Measurements from ENCODE around the gene COCH. TPM values are rescaled to one million over a fixed set of nuclear protein-coding genes. Genes with fewer than 3 reads are reported as not detected.

COCH gene
- total RNA-seq (1 to 10 TPM; 1.4 to 1.9 TPM), polyA plus RNA-seq (0.33 TPM)

DNA sequence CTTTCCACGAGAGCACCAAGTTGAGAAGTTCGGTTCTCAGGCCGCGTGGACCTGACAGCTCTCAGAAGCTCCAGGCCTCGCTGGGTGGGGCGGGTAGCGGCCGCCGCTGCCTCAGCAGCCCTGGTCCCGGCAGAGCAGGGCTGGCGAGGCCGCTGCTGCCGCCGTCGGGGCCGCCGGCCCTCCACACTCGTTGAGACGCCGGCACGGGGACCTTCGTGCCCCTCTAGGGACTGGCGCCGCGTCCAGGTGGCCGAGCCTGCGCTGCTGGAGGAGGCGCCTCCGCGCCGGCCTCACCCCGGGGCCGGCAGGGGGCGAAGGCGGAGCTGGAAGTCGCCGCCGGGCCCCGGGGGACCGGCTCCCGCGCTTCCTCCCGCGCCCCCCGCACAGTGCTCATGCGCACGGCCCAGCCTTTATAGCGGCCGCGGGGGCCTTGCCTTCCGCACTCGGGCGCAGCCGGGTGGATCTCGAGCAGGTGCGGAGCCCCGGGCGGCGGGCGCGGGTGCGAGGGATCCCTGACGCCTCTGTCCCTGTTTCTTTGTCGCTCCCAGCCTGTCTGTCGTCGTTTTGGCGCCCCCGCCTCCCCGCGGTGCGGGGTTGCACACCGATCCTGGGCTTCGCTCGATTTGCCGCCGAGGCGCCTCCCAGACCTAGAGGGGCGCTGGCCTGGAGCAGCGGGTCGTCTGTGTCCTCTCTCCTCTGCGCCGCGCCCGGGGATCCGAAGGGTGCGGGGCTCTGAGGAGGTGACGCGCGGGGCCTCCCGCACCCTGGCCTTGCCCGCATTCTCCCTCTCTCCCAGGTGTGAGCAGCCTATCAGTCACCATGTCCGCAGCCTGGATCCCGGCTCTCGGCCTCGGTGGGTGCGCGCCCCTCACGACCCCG lies at the start of gene COCH:
Gene COCH (plus strand): TSS at position 440 of the 879 bp plus-strand sequence. CDS start 380 bp downstream, at position 820.
- Mint-ChIP-seq H3K27ac (peak within 1 kb of the TSS in 1 of 8 donors; percentile 1), H3K9me3 (no peaks in the 10 kb centered on the region), H3K4me1 (peaks cover 5 to 17% (median 11%) of the 10 kb centered on the region in 3 donors), H3K27me3 (peaks cover 28 to 70% of the 10 kb centered on the region in 2 donors), H3K4me3 (peak within 1 kb of the TSS; percentile 44 to 88 (median 75)), H3K36me3 (no peaks in the 10 kb centered on the region)
- no peaks in the 10 kb centered on the region for H3K4me1 ChIP-seq (ENCODE audit: insufficient read depth, low read length)
- CTCF ChIA-PET: interaction anchor here (0.9 to 1.0 kb wide), 4 partner anchors 11 to 203 kb away, joined by 3 to 4 read pairs (median 3); no protein-coding TSS in a partner anchor
- peak in 4 of 5 donors; percentile 1 to 46 (median 20) for DNase-seq
- no peaks in the 10 kb centered on the region for H3K9me3 ChIP-seq (ENCODE audit: low read length)
- peak within 1 kb of the TSS; percentile 31 for H3K27ac ChIP-seq (ENCODE audit: low read depth, low read length)
- POLR2A ChIA-PET: no interaction called here
- no peaks in the 10 kb centered on the region for H3K36me3 ChIP-seq (ENCODE audit: insufficient read depth, low read length)
- peaks cover 11% of the 10 kb centered on the region for H3K27me3 ChIP-seq (ENCODE audit: insufficient read depth, low read length, poor library complexity, severe bottlenecking)
- peak within 1 kb of the TSS; percentile 22 for H3K4me3 ChIP-seq (ENCODE audit: low read length)

DNA sequence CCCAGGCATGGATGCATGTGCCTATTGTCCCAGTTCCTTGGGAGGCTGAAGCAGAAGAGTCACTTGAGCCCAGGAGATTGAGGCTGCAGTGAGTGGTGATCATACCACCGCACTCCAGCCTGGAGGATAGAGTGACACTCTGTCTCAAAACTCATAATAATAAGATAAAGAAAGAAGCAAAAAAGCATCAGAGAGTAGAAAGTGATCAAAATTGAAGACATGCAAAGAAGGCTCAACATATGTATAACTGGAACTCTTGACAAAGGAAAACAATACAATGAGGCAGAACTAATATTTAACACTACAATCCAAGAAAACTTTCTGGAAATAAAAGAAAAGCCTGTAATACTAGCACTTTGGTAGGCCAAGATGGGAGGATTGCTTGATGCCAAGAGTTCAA lies 48.3 kb upstream of the COCH start:
- Histone ChIP-seq H3K9me3 (ENCODE audit: low read length) (no peaks in the 10 kb centered on the region), H3K4me3 (ENCODE audit: low read length) (no peak overlapping the region), H3K4me1 (ENCODE audit: insufficient read depth, low read length) (no peaks in the 10 kb centered on the region), H3K27ac (ENCODE audit: low read depth, low read length) (no peak overlapping the region), H3K27me3 (ENCODE audit: insufficient read depth, low read length, poor library complexity, severe bottlenecking) (no peaks in the 10 kb centered on the region), H3K36me3 (ENCODE audit: insufficient read depth, low read length) (no peaks in the 10 kb centered on the region)
- no peaks in the 10 kb centered on the region for H3K4me1 Mint-ChIP-seq
- DNase-seq: no peak
- H3K27ac Mint-ChIP-seq: no peak overlapping the region
- peaks cover 4 to 23% of the 10 kb centered on the region in 2 donors for H3K27me3 Mint-ChIP-seq
- CTCF ChIA-PET: no interaction called here
- POLR2A ChIA-PET: no interaction called here
- H3K36me3 Mint-ChIP-seq: peaks cover 0 to 7% (median 1%) of the 10 kb centered on the region in 3 donors
- H3K4me3 Mint-ChIP-seq: no peak overlapping the region
- peaks cover 3 to 15% (median 14%) of the 10 kb centered on the region in 5 donors for H3K9me3 Mint-ChIP-seq

DNA sequence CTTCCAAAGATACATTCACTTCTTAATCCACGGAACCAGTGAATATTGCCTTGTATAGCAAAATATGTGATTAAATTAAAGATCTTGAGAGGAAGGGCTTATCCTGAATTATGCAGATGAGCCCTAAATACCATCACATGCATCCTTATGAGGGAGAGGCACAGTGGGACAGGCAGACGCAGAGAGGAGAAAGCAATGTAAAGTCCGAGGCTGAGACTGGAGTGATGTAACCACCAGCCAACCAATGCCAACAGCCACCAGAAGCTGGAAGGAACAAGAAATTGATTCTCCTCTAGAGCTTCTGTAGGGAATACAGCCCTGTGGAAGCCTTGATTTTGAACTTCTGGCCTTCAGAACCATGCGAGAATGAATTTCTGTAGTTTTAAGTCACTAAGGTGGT lies 44.5 kb upstream of the COCH start:
- no peak overlapping the region for H3K27ac ChIP-seq (ENCODE audit: low read depth, low read length)
- no peaks in the 10 kb centered on the region for H3K9me3 ChIP-seq (ENCODE audit: low read length)
- ChIA-PET POLR2A (no interaction called here), CTCF (no interaction called here)
- H3K36me3 ChIP-seq (ENCODE audit: insufficient read depth, low read length): no peaks in the 10 kb centered on the region
- Mint-ChIP-seq H3K27ac (no peak overlapping the region), H3K4me1 (no peaks in the 10 kb centered on the region), H3K27me3 (peaks cover 1 to 2% of the 10 kb centered on the region in 2 donors), H3K4me3 (no peak overlapping the region), H3K36me3 (peaks cover 0 to 5% (median 1%) of the 10 kb centered on the region in 3 donors), H3K9me3 (peaks cover 10 to 18% (median 12%) of the 10 kb centered on the region in 5 donors)
- no peak for DNase-seq
- H3K4me3 ChIP-seq (ENCODE audit: low read length): no peak overlapping the region
- H3K27me3 ChIP-seq (ENCODE audit: insufficient read depth, low read length, poor library complexity, severe bottlenecking): no peaks in the 10 kb centered on the region
- H3K4me1 ChIP-seq (ENCODE audit: insufficient read depth, low read length): no peaks in the 10 kb centered on the region

DNA sequence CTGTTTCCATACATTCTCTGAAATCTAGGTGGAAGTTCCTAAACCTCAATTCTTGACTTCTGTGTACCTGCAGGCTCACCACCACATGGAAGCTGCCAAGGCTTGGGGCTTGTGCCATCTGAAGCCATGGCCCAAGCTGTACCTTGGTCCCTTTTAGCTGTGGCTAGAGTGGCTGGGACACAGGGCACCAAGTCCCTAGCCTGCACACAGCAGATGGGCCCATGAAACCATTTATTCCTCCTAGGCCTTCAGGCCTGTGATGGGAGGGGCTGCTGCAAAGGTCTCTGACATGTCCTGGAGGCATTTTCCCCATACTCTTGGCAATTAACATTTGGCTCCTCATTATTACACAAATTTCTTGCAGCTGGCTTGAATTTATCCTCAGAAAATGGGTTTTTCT lies 40.0 kb upstream of the COCH start:
- no peak for DNase-seq
- Histone ChIP-seq H3K27me3 (ENCODE audit: insufficient read depth, low read length, poor library complexity, severe bottlenecking) (no peaks in the 10 kb centered on the region), H3K36me3 (ENCODE audit: insufficient read depth, low read length) (no peaks in the 10 kb centered on the region), H3K4me3 (ENCODE audit: low read length) (no peak overlapping the region), H3K4me1 (ENCODE audit: insufficient read depth, low read length) (no peaks in the 10 kb centered on the region), H3K9me3 (ENCODE audit: low read length) (no peaks in the 10 kb centered on the region), H3K27ac (ENCODE audit: low read depth, low read length) (no peak overlapping the region)
- POLR2A ChIA-PET: no interaction called here
- Mint-ChIP-seq H3K36me3 (peaks cover 0 to 4% (median 0%) of the 10 kb centered on the region in 3 donors), H3K9me3 (peaks cover 3 to 12% (median 8%) of the 10 kb centered on the region in 5 donors), H3K4me1 (no peaks in the 10 kb centered on the region), H3K27ac (no peak overlapping the region), H3K4me3 (no peak overlapping the region), H3K27me3 (peaks cover 2 to 3% of the 10 kb centered on the region in 2 donors)
- CTCF ChIA-PET: no interaction called here

DNA sequence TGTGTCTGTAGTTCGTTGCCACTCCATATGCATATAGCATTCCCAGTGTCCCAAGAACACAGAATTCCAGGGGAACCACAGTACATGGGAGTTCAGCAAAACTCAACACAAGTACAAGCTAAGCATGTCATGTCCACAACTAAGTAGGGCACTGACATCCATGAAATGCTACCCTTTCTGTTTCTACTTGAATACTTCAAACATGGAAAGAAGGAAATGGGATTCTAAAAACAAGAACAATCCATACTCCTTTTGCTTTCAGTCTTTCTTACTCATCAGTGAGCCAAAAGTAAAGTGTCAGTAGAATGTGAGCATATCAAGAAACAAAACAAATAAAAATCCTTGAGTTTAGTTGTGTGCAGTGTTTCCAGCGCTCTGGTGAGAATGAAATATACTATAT lies 36.0 kb upstream of the COCH start:
- Mint-ChIP-seq H3K27me3 (peaks cover 5 to 10% of the 10 kb centered on the region in 2 donors), H3K4me3 (no peak overlapping the region)
- CTCF ChIA-PET: no interaction called here

DNA sequence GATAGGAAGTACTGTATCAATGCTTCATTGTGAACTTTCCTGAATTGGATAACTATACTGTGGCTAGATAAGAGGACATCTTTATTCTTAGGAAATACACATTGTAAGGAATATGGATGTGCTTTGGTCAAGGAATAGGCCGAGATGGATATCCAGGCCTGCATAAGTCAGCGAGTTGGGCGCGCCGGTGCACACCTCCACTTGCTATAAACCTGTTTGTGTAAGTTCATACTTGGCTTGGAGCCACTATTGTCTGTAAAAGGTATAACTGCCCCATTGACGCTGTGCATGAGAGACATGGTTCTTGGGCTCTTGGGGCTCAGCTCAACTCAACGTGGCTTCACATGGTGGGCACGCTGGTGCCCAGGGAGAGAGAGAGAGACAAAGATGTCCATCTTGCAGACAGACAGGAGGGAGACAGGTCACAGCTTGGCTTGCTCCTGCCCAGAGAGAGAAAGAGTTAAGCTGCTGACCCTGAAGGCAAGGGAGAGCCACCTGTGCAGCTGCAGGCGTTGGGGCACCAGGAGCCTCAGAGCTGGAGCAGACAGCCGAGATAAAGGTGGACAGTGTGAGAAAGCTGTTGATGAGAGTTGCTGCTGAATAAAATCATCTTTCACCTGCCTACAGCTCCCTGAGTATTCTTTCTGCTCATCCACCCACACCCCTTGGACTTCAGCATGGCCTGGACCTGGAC lies 34.1 kb upstream of the COCH start:
- ChIA-PET POLR2A (no interaction called here), CTCF (no interaction called here)
- Mint-ChIP-seq H3K4me3 (no peak overlapping the region), H3K27me3 (peaks cover 3 to 16% of the 10 kb centered on the region in 2 donors), H3K36me3 (no peaks in the 10 kb centered on the region), H3K4me1 (no peaks in the 10 kb centered on the region), H3K9me3 (peaks cover 0 to under 1% (median 0%) of the 10 kb centered on the region in 5 donors), H3K27ac (no peak overlapping the region)
- Histone ChIP-seq H3K36me3 (ENCODE audit: insufficient read depth, low read length) (no peaks in the 10 kb centered on the region), H3K27me3 (ENCODE audit: insufficient read depth, low read length, poor library complexity, severe bottlenecking) (no peaks in the 10 kb centered on the region), H3K9me3 (ENCODE audit: low read length) (no peaks in the 10 kb centered on the region), H3K4me3 (ENCODE audit: low read length) (no peak overlapping the region), H3K4me1 (ENCODE audit: insufficient read depth, low read length) (no peaks in the 10 kb centered on the region), H3K27ac (ENCODE audit: low read depth, low read length) (no peak overlapping the region)
- DNase-seq: no peak

More for the DNA sequence above, 36.0 kb upstream of the COCH start:
- H3K4me1 Mint-ChIP-seq: no peaks in the 10 kb centered on the region
- Histone ChIP-seq H3K9me3 (ENCODE audit: low read length) (no peaks in the 10 kb centered on the region), H3K36me3 (ENCODE audit: insufficient read depth, low read length) (no peaks in the 10 kb centered on the region), H3K27ac (ENCODE audit: low read depth, low read length) (no peak overlapping the region), H3K27me3 (ENCODE audit: insufficient read depth, low read length, poor library complexity, severe bottlenecking) (no peaks in the 10 kb centered on the region), H3K4me3 (ENCODE audit: low read length) (no peak overlapping the region), H3K4me1 (ENCODE audit: insufficient read depth, low read length) (no peaks in the 10 kb centered on the region)
- peaks cover 0 to 4% (median 0%) of the 10 kb centered on the region in 3 donors for H3K36me3 Mint-ChIP-seq
- POLR2A ChIA-PET: no interaction called here
- H3K27ac Mint-ChIP-seq: peak overlapping the region in 1 of 8 donors; percentile 32
- DNase-seq: no peak
- H3K9me3 Mint-ChIP-seq: peaks cover 3 to 12% (median 7%) of the 10 kb centered on the region in 5 donors

DNA sequence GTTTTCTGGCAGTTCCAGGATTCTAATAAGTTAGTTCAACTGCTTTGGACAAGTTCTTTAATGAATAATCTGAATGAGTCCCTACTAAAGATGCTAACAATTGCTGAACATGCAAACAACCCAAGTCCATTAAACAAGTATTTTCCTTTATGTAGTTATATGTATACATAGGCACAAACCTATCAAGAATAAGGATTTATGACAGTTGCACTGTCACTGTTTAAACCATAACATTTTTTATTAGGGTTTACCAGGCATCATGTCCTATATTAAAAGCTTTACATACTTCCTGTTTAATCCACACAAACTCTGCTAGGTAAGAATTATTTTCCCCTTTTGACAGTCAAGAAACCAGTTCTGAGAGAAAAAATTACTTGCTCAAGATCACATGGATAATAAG lies 31.9 kb upstream of the COCH start:
- H3K4me3 ChIP-seq (ENCODE audit: low read length): no peak overlapping the region
- H3K4me3 Mint-ChIP-seq: no peak overlapping the region
- H3K27me3 Mint-ChIP-seq: peaks cover 5 to 28% of the 10 kb centered on the region in 2 donors
- H3K9me3 ChIP-seq (ENCODE audit: low read length): no peaks in the 10 kb centered on the region
- H3K4me1 ChIP-seq (ENCODE audit: insufficient read depth, low read length): no peaks in the 10 kb centered on the region
- no peaks in the 10 kb centered on the region for H3K36me3 ChIP-seq (ENCODE audit: insufficient read depth, low read length)
- ChIA-PET POLR2A (no interaction called here), CTCF (no interaction called here)
- no peak for DNase-seq
- no peaks in the 10 kb centered on the region for H3K9me3 Mint-ChIP-seq
- H3K4me1 Mint-ChIP-seq: no peaks in the 10 kb centered on the region
- no peaks in the 10 kb centered on the region for H3K36me3 Mint-ChIP-seq
- no peak overlapping the region for H3K27ac Mint-ChIP-seq
- H3K27ac ChIP-seq (ENCODE audit: low read depth, low read length): no peak overlapping the region
- H3K27me3 ChIP-seq (ENCODE audit: insufficient read depth, low read length, poor library complexity, severe bottlenecking): no peaks in the 10 kb centered on the region

All from CD8-positive, alpha-beta memory T cell (primary cell).